Effector memory CD8-positive, alpha-beta T cell (primary cell): ENCODE results near the gene KDM2B.

ENCODE experiments used
- ATAC-seq: fragments of 150-1000 bp; cut with Tn5 transposase; replicated peaks from 2 replicates; pipeline ENCODE4 v1.10.0; 2021; ENCODE audit warnings: mild to moderate bottlenecking, moderate library complexity
- DNase-seq, 3 experiments: peaks; one replicate each; pipeline ENCODE4 v3.0.0; 2021
- H3K27ac Mint-ChIP-seq, 2 donors: one replicate each; pipeline ENCODE4 v1.8.0; 2022; ENCODE audit warnings: mild to moderate bottlenecking in 2 of 2, mixed read lengths in 2 of 2, moderate library complexity in 2 of 2
- H3K27me3 Mint-ChIP-seq, 2 donors: one replicate each; pipeline ENCODE4 v1.8.0; 2022; ENCODE audit warnings: mixed read lengths in 2 of 2
- H3K36me3 Mint-ChIP-seq: one replicate; pipeline ENCODE4 v1.8.0; 2022; ENCODE audit warnings: mild to moderate bottlenecking, moderate library complexity, mixed read lengths; ENCODE audit not compliant: insufficient read depth
- H3K4me1 Mint-ChIP-seq, 2 donors: one replicate each; pipeline ENCODE4 v1.8.0; 2022; ENCODE audit warnings: low read depth in 2 of 2, mixed read lengths in 2 of 2
- H3K4me3 Mint-ChIP-seq, 2 donors: one replicate each; pipeline ENCODE4 v1.8.0; 2022; ENCODE audit warnings: mild to moderate bottlenecking in 2 of 2, mixed read lengths in 2 of 2, moderate library complexity in 2 of 2
- H3K9me3 Mint-ChIP-seq, 2 donors: one replicate each; pipeline ENCODE4 v1.8.0; 2022; ENCODE audit warnings: mixed read lengths in 2 of 2

The KDM2B gene

GRCh38 chr12:121579981-121580868 is 598 bp downstream of the KDM2B start:
- H3K9me3 Mint-ChIP-seq = no peaks in the 10 kb centered on the region
- DNase-seq = peak; percentile 57 to 65 (median 64)

DNA sequence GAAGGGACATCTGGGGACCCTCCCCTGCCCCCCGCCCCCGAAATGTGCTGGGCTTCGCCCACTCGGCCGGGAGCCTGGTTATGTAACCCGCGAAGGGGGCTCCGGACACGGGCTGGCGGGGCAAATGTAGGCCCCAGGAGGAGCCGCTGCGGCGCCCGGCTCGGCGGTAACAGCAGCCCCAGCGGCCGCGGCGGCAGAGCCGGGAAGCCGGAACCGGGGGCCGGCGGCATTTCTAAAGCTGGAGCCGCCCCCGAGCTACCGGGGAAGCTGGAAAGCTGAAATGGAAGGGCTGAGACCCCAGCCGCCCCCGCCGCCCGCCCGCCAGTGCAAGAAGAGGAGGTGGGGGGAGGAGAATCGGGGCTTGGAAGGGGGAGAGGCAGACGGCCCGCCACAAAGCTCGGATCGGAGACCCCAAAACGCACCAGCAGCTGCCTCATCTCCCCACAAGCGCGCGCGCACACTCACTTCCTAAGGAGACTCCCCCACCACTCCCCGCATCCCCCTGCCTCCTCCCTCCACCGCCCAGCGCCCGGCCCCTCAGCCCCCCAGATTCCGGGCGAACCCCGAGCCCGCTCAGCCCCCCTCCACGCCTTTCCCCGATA is 1.5 kb downstream of the KDM2B start:
- Mint-ChIP-seq H3K9me3 (no peaks in the 10 kb centered on the region), H3K4me3 (peak overlapping the region; percentile 95 to 99), H3K27ac (peak overlapping the region; percentile 99 to 100), H3K27me3 (no peaks in the 10 kb centered on the region), H3K36me3 (peaks cover 27% of the 10 kb centered on the region), H3K4me1 (peaks cover 30 to 45% of the 10 kb centered on the region in 2 donors)
- DNase-seq (peak; percentile 30 to 36 (median 34)), ATAC-seq (peak; percentile 22)

More at GRCh38 chr12:121579981-121580868, 598 bp downstream of the KDM2B start:
- ATAC-seq = peak; percentile 80
- Mint-ChIP-seq H3K27ac (peak overlapping the region; percentile 99 to 100), H3K4me1 (peaks cover 29 to 42% of the 10 kb centered on the region in 2 donors), H3K36me3 (peaks cover 20% of the 10 kb centered on the region), H3K4me3 (peak overlapping the region; percentile 95 to 99), H3K27me3 (no peaks in the 10 kb centered on the region)

- Mint-ChIP-seq H3K9me3 (no peaks in the 10 kb centered on the region), H3K27ac (peak overlapping the region; percentile 99 to 100)
- DNase-seq = no peak
These were observed 2.3 kb downstream of the KDM2B start for GRCh38 chr12:121578230-121579189.

GRCh38 chr12:121577443-121578180 is 3.2 kb downstream of the KDM2B start:
- DNase-seq (no peak), ATAC-seq (no peak)
- Mint-ChIP-seq H3K4me3 (peak overlapping the region; percentile 60 to 99), H3K9me3 (no peaks in the 10 kb centered on the region), H3K4me1 (peaks cover 26 to 44% of the 10 kb centered on the region in 2 donors), H3K27ac (peak overlapping the region; percentile 86 to 94), H3K36me3 (peaks cover 43% of the 10 kb centered on the region), H3K27me3 (no peaks in the 10 kb centered on the region)

More at GRCh38 chr12:121578230-121579189, 2.3 kb downstream of the KDM2B start:
- H3K4me1 Mint-ChIP-seq = peaks cover 28 to 49% of the 10 kb centered on the region in 2 donors
- no peak for ATAC-seq
- no peaks in the 10 kb centered on the region for H3K27me3 Mint-ChIP-seq
- H3K4me3 Mint-ChIP-seq = peak overlapping the region; percentile 95 to 99
- peaks cover 35% of the 10 kb centered on the region for H3K36me3 Mint-ChIP-seq

- Mint-ChIP-seq H3K9me3 (no peaks in the 10 kb centered on the region), H3K27me3 (no peaks in the 10 kb centered on the region), H3K27ac (peak overlapping the region; percentile 86 to 94), H3K4me3 (peak overlapping the region; percentile 60 to 63), H3K36me3 (peaks cover 49% of the 10 kb centered on the region), H3K4me1 (peaks cover 22 to 37% of the 10 kb centered on the region in 2 donors)
- ATAC-seq (no peak), DNase-seq (no peak)
These were observed 3.9 kb downstream of the KDM2B start for GRCh38 chr12:121576851-121577391.

DNA sequence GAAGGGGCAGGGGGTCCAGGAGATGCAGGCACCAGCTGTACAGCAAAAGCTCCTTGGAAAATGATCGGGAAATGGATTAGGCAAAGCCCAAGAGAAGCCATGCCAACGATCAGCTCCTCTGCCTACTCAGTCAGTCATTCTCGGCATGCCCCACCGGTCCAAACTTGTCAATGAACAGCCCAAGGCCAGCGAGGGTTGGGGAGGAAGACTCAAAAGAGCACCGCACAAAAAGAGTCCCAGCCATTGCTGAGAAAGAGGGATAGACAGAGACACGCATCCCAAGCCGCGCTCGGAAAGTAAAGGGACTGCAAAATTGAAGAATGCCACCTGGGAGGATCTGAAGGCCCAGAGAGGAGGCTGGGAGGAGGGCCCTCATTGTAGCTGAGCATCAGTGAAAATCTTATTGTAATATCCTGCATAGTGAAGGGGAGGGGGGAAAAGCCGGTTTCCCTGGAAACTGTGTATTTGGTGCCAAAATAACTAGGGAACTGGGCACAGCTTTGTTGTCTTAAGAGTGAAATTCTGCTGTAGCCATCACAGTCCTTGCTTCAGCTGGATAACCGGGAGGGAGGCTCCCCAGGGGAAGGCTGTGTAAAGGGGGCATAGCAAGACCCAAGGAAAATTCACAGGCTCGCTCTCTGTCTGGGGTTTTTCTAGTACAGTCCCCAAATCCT is 4.7 kb downstream of the KDM2B start:
- DNase-seq = no peak
- H3K27ac Mint-ChIP-seq = peak overlapping the region; percentile 86 to 94
- H3K36me3 Mint-ChIP-seq = peaks cover 56% of the 10 kb centered on the region
- no peaks in the 10 kb centered on the region for H3K9me3 Mint-ChIP-seq
- no peaks in the 10 kb centered on the region for H3K27me3 Mint-ChIP-seq
- H3K4me3 Mint-ChIP-seq = no peak overlapping the region
- H3K4me1 Mint-ChIP-seq = peaks cover 16 to 29% of the 10 kb centered on the region in 2 donors
- ATAC-seq = no peak

GRCh38 chr12:121575051-121575450 is 5.8 kb downstream of the KDM2B start:
- no peak for DNase-seq
- Mint-ChIP-seq H3K4me3 (no peak overlapping the region), H3K27ac (peak overlapping the region; percentile 44 to 86), H3K27me3 (no peaks in the 10 kb centered on the region), H3K9me3 (no peaks in the 10 kb centered on the region), H3K36me3 (peaks cover 57% of the 10 kb centered on the region), H3K4me1 (peaks cover 19 to 31% of the 10 kb centered on the region in 2 donors)
- no peak for ATAC-seq

- Mint-ChIP-seq H3K27ac (peak overlapping the region; percentile 58 to 82), H3K27me3 (no peaks in the 10 kb centered on the region), H3K4me3 (no peak overlapping the region), H3K4me1 (peaks cover 23 to 34% of the 10 kb centered on the region in 2 donors), H3K9me3 (no peaks in the 10 kb centered on the region), H3K36me3 (peaks cover 56% of the 10 kb centered on the region)
- ATAC-seq (no peak), DNase-seq (no peak)
These were observed 6.8 kb downstream of the KDM2B start for GRCh38 chr12:121574025-121574424.

- H3K4me1 Mint-ChIP-seq = peaks cover 18 to 33% of the 10 kb centered on the region in 2 donors
- H3K4me3 Mint-ChIP-seq = no peak overlapping the region
- peaks cover 63% of the 10 kb centered on the region for H3K36me3 Mint-ChIP-seq
- no peaks in the 10 kb centered on the region for H3K9me3 Mint-ChIP-seq
- no peaks in the 10 kb centered on the region for H3K27me3 Mint-ChIP-seq
- no peak for ATAC-seq
- H3K27ac Mint-ChIP-seq = no peak overlapping the region
- no peak for DNase-seq
These were observed 8.9 kb downstream of the KDM2B start for GRCh38 chr12:121571920-121572319.

- ATAC-seq (peak; percentile 32), DNase-seq (no peak)
- peak overlapping the region in 1 of 2 donors; percentile 73 for H3K27ac Mint-ChIP-seq
- no peaks in the 10 kb centered on the region for H3K27me3 Mint-ChIP-seq
- H3K9me3 Mint-ChIP-seq = no peaks in the 10 kb centered on the region
- H3K4me1 Mint-ChIP-seq = peaks cover 18 to 30% of the 10 kb centered on the region in 2 donors
- H3K36me3 Mint-ChIP-seq = peaks cover 64% of the 10 kb centered on the region
- no peak overlapping the region for H3K4me3 Mint-ChIP-seq
These were observed 10.1 kb downstream of the KDM2B start for GRCh38 chr12:121570467-121571283.

- H3K36me3 Mint-ChIP-seq = peaks cover 56% of the 10 kb centered on the region
- peak overlapping the region; percentile 73 to 96 for H3K27ac Mint-ChIP-seq
- H3K9me3 Mint-ChIP-seq = no peaks in the 10 kb centered on the region
- H3K27me3 Mint-ChIP-seq = no peaks in the 10 kb centered on the region
- DNase-seq = no peak
- ATAC-seq = peak; percentile 52
- no peak overlapping the region for H3K4me3 Mint-ChIP-seq
- H3K4me1 Mint-ChIP-seq = peaks cover 16 to 23% of the 10 kb centered on the region in 2 donors
These were observed 11.7 kb downstream of the KDM2B start for GRCh38 chr12:121568971-121569751.
